Measurements from ENCODE around the gene TLR8.
"Not testable (repeated sequence)": the region's sequence is repeated elsewhere in the genome, so short reads cannot be mapped to it uniquely, and the experiment has no call there.

TLR8 gene

DNA sequence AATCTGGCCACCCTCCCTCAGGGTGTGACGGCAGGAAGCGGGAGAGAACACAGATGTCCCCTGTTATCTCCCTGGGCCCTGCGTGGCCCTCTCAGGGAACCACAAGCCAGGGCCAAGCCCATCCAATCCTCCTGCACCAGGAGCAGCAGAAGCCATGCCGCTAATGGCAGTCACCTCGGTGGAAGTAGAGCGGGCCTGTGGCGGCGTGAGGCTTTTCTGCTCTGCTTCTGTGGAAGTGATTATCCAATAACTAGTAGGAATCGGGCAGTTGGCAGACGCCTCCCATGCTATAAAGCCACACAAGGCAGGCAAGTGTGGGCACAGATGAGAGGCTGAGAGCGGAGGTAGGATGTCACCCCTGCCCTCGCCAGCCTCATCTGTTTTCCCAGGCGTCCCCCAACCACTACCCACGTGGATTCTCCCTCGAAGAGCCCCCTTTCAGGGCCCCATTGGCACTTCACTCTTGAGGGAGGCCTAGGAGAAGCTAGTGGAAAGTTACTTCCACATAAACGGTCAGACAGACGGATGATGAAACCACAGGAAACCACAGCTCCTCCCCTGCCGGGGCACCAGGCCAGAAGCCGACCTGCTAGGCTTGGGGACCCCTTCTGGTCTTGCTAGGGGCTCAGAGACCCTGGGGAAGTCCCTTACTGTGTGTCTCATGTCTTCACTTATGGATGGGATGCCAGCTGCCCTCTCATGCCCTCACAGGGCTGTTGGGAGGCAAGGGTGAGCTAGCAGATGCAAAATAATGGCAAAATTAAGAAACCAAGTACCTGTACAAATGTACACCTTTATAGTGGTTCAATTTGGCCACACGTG, 49.7 kb downstream of the TLR8 start:
- TF ChIP-seq CTCF (conservative IDR thresholded peaks at IDR 0.05; ENCODE audit: low read depth, low read length): no peak
- H3K4me3 ChIP-seq (ENCODE audit: low read length): no peak overlapping the region
- peak; percentile 43 for DNase-seq (ENCODE audit: low read depth)

- TF ChIP-seq CTCF (conservative IDR thresholded peaks at IDR 0.05; ENCODE audit: low read depth, low read length): no peak
- H3K4me3 ChIP-seq (ENCODE audit: low read length): no peak overlapping the region
Measured at GRCh38 chrX:12956704-12957534, 50.5 kb downstream of the TLR8 start.

GRCh38 chrX:12958059-12958458, 51.6 kb downstream of the TLR8 start:
- no peak overlapping the region for H3K4me3 ChIP-seq (ENCODE audit: low read length)
- no peak for TF ChIP-seq CTCF (conservative IDR thresholded peaks at IDR 0.05; ENCODE audit: low read depth, low read length)
- no peak for DNase-seq (ENCODE audit: low read depth)

More at GRCh38 chrX:12956704-12957534, 50.5 kb downstream of the TLR8 start:
- peak; percentile 39 for DNase-seq (ENCODE audit: low read depth)

GRCh38 chrX:12958461-12958860, 52.0 kb downstream of the TLR8 start:
- no peak overlapping the region for H3K4me3 ChIP-seq (ENCODE audit: low read length)
- DNase-seq (ENCODE audit: low read depth): no peak
- no peak for TF ChIP-seq CTCF (conservative IDR thresholded peaks at IDR 0.05; ENCODE audit: low read depth, low read length)

- H3K4me3 ChIP-seq (ENCODE audit: low read length): no peak overlapping the region
- no peak for TF ChIP-seq CTCF (conservative IDR thresholded peaks at IDR 0.05; ENCODE audit: low read depth, low read length)
- no peak for DNase-seq (ENCODE audit: low read depth)
Measured at GRCh38 chrX:12961196-12961718, 54.8 kb downstream of the TLR8 start.

DNA sequence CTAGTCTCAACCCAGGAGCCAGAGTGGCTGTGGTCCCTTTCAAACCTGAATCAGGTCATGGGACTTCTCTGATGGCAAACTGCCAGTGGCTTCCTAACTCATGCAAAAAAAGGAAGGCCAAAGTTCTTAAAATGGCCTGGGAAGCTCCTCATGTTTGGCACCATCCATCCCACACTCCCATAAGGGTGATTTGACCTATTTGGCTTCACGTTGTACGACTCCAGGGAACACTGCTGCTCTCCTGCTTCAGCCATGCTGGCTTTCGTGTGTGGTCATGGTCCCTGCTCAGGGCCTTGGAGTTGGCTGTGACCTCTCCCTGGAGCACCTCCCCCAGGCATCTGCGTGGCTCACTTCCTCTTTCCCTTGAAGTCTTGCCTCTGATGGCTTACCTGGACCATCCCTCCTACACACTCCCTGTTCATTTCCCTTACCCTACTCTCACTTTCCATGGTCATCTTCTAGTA, 55.7 kb downstream of the TLR8 start:
- TF ChIP-seq CTCF (conservative IDR thresholded peaks at IDR 0.05; ENCODE audit: low read depth, low read length): no peak
- no peak for DNase-seq (ENCODE audit: low read depth)
- H3K4me3 ChIP-seq (ENCODE audit: low read length): no peak overlapping the region

DNA sequence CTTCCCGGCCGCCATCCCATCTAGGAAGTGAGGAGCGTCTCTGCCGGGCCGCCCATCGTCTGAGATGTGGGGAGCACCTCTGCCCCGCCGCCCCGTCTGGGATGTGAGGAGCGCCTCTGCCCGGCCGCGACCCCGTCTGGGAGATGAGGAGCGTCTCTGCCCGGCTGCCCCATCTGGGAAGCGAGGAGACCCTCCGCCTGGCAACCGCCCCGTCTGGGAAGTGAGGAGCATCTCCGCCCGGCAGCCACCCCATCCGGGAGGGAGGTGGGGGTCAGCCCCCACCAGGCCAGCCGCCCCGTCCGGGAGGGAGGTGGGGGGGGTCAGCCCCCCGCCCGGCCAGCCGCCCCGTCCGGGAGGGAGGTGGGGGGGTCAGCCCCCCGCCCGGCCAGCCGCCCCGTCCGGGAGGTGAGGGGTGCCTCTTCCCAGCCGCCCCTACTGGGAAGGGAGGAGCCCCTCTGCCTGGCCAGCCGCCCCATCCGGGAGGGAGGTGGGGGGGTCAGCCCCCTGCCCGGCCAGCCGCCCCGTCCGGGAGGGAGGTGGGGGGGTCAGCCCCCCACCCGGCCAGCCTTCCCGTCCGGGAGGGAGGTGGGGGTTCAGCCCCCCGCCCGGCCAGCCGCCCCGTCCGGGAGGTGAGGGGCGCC, 56.9 kb downstream of the TLR8 start:
- not testable (repeated sequence) for H3K4me3 ChIP-seq (ENCODE audit: low read length); DNase-seq (ENCODE audit: low read depth)

All from retinal pigment epithelial cell (primary cell).